Trophoblast cell (in vitro differentiated cells and primary cell): ENCODE measurements around the gene CAMK1D.

Source experiments
- DNase-seq, 2 donors: peaks; one replicate each; pipeline ENCODE4 v3.0.0-alpha.2; 2016
- H2AFZ ChIP-seq: 2 replicates; pipeline ENCODE4 v1.6.1; 2013; ENCODE audit warnings: low read length, moderate library complexity, mild to moderate bottlenecking; ENCODE audit not compliant: insufficient read depth, poor library complexity
- H2AK5ac ChIP-seq: 2 replicates; pipeline ENCODE4 v1.6.1; 2013; ENCODE audit warnings: mild to moderate bottlenecking, low read length
- H2BK120ac ChIP-seq: 2 replicates; pipeline ENCODE4 v1.6.1; 2013; ENCODE audit warnings: low read length, mild to moderate bottlenecking, moderate library complexity; ENCODE audit not compliant: insufficient read depth, poor library complexity
- H2BK12ac ChIP-seq: 2 replicates; pipeline ENCODE4 v1.6.1; 2013; ENCODE audit warnings: mild to moderate bottlenecking, low read length, moderate library complexity
- H2BK5ac ChIP-seq: 2 replicates; pipeline ENCODE4 v1.6.1; 2013; ENCODE audit warnings: low read length, low read depth, moderate library complexity, mild to moderate bottlenecking; ENCODE audit not compliant: poor library complexity
- H3K14ac ChIP-seq: 2 replicates; pipeline ENCODE4 v1.6.1; 2013; ENCODE audit warnings: mild to moderate bottlenecking, low read length
- H3K18ac ChIP-seq: 2 replicates; pipeline ENCODE4 v1.6.1; 2013; ENCODE audit warnings: mild to moderate bottlenecking, low read length
- H3K23ac ChIP-seq: 2 replicates; pipeline ENCODE4 v1.6.1; 2013; ENCODE audit warnings: low read length
- H3K27ac ChIP-seq: 2 replicates; pipeline ENCODE4 v1.5.1; 2013; ENCODE audit warnings: low read depth, mild to moderate bottlenecking, inconsistent platforms, low read length, moderate library complexity
- H3K27me3 ChIP-seq: 2 replicates; pipeline ENCODE4 v1.6.1; 2013; ENCODE audit warnings: inconsistent platforms, mild to moderate bottlenecking, low read length, moderate library complexity; ENCODE audit not compliant: insufficient read depth
- H3K36me3 ChIP-seq, 2 experiments: 1 replicate in 1 of 2; 2 replicates in 1 of 2; pipeline ENCODE4 v1.6.1; 2013; ENCODE audit warnings: low read length in 2 of 2, mild to moderate bottlenecking in 2 of 2, moderate library complexity in 1 of 2; ENCODE audit not compliant: insufficient read depth in 2 of 2, control insufficient read depth in 1 of 2
- H3K4ac ChIP-seq: 2 replicates; pipeline ENCODE4 v1.6.1; 2013; ENCODE audit warnings: low read depth, mild to moderate bottlenecking, low read length, moderate library complexity
- H3K4me1 ChIP-seq, 2 experiments: 1 replicate in 1 of 2; 2 replicates in 1 of 2; pipeline ENCODE4 v1.6.1; 2013; ENCODE audit warnings: low read length in 2 of 2, mild to moderate bottlenecking in 2 of 2, moderate library complexity in 1 of 2; ENCODE audit not compliant: insufficient read depth in 2 of 2, control insufficient read depth in 1 of 2
- H3K4me2 ChIP-seq: 2 replicates; pipeline ENCODE4 v1.6.1; 2013; ENCODE audit warnings: inconsistent platforms, mild to moderate bottlenecking, low read length, moderate library complexity
- H3K4me3 ChIP-seq: 2 replicates; pipeline ENCODE4 v1.5.1; 2013; ENCODE audit warnings: mild to moderate bottlenecking, low read depth, low read length, inconsistent platforms
- H3K79me1 ChIP-seq: one replicate; pipeline ENCODE4 v1.6.1; 2013; ENCODE audit warnings: low read length
- H3K79me2 ChIP-seq: 2 replicates; pipeline ENCODE4 v1.6.1; 2013; ENCODE audit warnings: low read length, mild to moderate bottlenecking; ENCODE audit not compliant: control insufficient read depth, insufficient read depth, poor library complexity
- H3K9ac ChIP-seq: 2 replicates; pipeline ENCODE4 v1.6.1; 2013; ENCODE audit warnings: mild to moderate bottlenecking, low read length
- H3K9me3 ChIP-seq: 2 replicates; pipeline ENCODE4 v1.6.1; 2013; ENCODE audit warnings: low read depth, mild to moderate bottlenecking, control low read depth, inconsistent platforms, low read length; ENCODE audit not compliant: insufficient read depth
- H4K12ac ChIP-seq: 2 replicates; pipeline ENCODE4 v1.6.1; 2013; ENCODE audit warnings: low read depth, mild to moderate bottlenecking, low read length, moderate library complexity
- H4K8ac ChIP-seq: 2 replicates; pipeline ENCODE4 v1.6.1; 2013; ENCODE audit warnings: low read depth, mild to moderate bottlenecking, low read length, moderate library complexity
- H4K91ac ChIP-seq: one replicate; pipeline ENCODE4 v1.6.1; 2013; ENCODE audit warnings: low read depth, mild to moderate bottlenecking, low read length, moderate library complexity
- WGBS: extraction: QIAGEN DNeasy Blood & Tissue Kit; methylation state at CpG from one replicate; pipeline ENCODE4 v1.1.7; 2013; ENCODE audit warnings: missing lambda C conversion rate; ENCODE audit not compliant: insufficient read length, insufficient coverage; ENCODE audit errors: extremely low coverage; 5-methylcytosine and 5-hydroxymethylcytosine counted together

CAMK1D gene

DNA sequence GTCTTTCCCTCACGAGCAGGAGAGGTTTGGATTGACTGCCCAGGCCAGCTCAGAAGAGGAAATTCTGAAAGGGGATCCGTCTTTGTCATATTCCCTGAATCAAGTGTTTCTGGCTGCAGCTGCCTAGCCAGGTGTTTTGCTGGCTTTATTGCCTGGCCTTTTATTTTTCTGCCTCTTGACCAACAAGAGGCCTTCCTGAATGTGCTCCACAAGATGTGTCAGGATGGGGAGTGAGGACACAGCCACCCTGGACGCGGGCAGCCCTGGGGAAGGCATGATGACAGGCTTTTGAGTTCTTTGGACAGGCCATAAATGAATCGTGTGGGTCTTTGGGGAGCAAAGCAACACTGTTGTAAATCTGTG is 163.6 kb downstream of the CAMK1D start:
- Histone ChIP-seq H3K4me2 (no peak overlapping the region), H2BK5ac (no peak overlapping the region)

DNA sequence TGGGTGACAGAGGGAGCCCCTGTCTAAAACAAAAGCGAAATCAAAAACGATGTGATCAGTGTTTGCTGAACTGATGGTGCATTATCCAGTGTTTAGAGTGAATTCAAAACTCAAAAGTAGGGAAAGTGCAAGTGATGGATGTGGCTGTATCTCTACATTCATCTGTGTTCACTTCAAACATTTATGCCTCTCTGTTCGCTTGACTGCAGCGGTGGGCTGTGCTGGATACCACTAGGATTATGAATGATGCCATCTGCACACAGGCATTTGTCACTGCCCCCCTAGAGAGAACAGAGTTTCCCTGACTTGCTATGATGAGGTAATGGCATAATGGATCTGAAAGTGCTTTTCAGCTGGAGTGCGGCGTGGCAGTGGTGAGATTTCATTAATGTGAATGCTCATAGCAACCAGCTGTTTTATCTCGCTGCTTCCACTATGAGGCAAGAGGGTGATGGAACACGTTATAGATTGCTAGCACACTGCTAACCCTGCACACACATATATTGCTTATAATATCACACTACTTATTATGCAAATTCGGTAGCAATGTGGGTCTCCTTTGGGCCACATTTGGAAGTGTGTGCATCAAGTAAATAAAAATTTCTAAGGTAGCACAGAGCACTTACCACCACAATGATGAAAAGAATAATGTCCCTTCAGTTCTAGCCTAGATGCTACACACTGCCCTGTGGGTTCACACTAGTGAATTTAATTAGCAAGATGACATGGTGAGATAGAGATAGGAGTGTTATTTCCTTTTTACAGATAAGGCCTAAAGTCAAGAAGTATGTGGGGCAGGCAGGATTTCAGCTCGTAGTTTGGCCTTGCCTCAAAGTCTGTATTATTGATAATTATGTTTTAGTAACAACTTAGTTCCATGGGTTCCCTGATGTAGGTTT is 164.7 kb downstream of the CAMK1D start:
- H2BK120ac ChIP-seq: no peak overlapping the region
- no peak overlapping the region for H4K8ac ChIP-seq
- no peaks in the 10 kb centered on the region for H3K27me3 ChIP-seq
- H2BK12ac ChIP-seq: no peak overlapping the region
- no peak overlapping the region for H4K12ac ChIP-seq
- no peak overlapping the region for H3K9ac ChIP-seq
- no peak overlapping the region for H3K23ac ChIP-seq
- H3K79me2 ChIP-seq: no peaks in the 10 kb centered on the region
- H2AK5ac ChIP-seq: no peak overlapping the region
- H3K27ac ChIP-seq: no peak overlapping the region
- DNase-seq: no peak
- no CpG with 5 or more reads among the region's 10 CpGs for WGBS
- H3K4me3 ChIP-seq: no peak overlapping the region
- H3K4ac ChIP-seq: no peak overlapping the region
- no peaks in the 10 kb centered on the region for H3K36me3 ChIP-seq
- H2BK5ac ChIP-seq: no peak overlapping the region
- H3K9me3 ChIP-seq: no peaks in the 10 kb centered on the region
- H3K4me1 ChIP-seq: no peaks in the 10 kb centered on the region
- no peak overlapping the region for H4K91ac ChIP-seq
- H3K4me2 ChIP-seq: no peak overlapping the region
- H2AFZ ChIP-seq: no peak overlapping the region
- no peak overlapping the region for H3K14ac ChIP-seq
- H3K79me1 ChIP-seq: no peaks in the 10 kb centered on the region
- H3K18ac ChIP-seq: no peak overlapping the region

More for the DNA sequence above, 163.6 kb downstream of the CAMK1D start:
- Histone ChIP-seq H3K23ac (no peak overlapping the region), H2BK12ac (no peak overlapping the region), H3K4me3 (no peak overlapping the region), H3K27me3 (no peaks in the 10 kb centered on the region), H3K4me1 (no peaks in the 10 kb centered on the region), H2AFZ (no peak overlapping the region), H4K91ac (no peak overlapping the region), H3K79me2 (no peaks in the 10 kb centered on the region), H3K36me3 (no peaks in the 10 kb centered on the region), H3K79me1 (no peaks in the 10 kb centered on the region), H2BK120ac (no peak overlapping the region), H3K14ac (no peak overlapping the region), H3K18ac (no peak overlapping the region), H3K27ac (no peak overlapping the region), H3K4ac (no peak overlapping the region), H3K9me3 (no peaks in the 10 kb centered on the region), H2AK5ac (no peak overlapping the region), H3K9ac (no peak overlapping the region), H4K12ac (no peak overlapping the region), H4K8ac (no peak overlapping the region)
- no CpG with 5 or more reads among the region's 5 CpGs for WGBS
- DNase-seq: no peak

DNA sequence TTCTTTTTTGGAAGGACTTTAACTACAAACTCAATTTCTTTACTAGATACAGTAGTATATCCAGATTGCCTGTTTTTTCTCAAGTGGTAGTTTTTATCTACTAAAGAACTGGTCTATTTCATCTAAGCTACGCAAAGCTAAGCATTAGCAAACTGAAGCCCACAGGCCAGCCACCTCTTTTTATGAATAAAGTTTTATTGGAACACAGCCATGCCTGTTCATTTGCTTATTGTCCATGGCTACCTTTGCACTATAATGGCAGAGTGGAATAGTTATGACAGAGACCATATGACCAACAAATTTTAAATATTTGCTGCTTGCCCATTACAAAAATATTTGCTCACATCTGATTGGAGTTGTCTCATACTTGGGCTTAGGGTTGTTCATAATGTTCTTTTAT is 168.7 kb downstream of the CAMK1D start:
- no peak overlapping the region for H2BK12ac ChIP-seq
- H3K9me3 ChIP-seq: no peaks in the 10 kb centered on the region
- no peak overlapping the region for H2BK120ac ChIP-seq
- no peak overlapping the region for H4K8ac ChIP-seq
- no peak overlapping the region for H4K12ac ChIP-seq
- no peak overlapping the region for H2AK5ac ChIP-seq
- H3K4me3 ChIP-seq: no peak overlapping the region
- no peak overlapping the region for H3K9ac ChIP-seq
- H2BK5ac ChIP-seq: no peak overlapping the region
- no peak overlapping the region for H4K91ac ChIP-seq
- H3K27me3 ChIP-seq: no peaks in the 10 kb centered on the region
- no peaks in the 10 kb centered on the region for H3K79me1 ChIP-seq
- no peak overlapping the region for H2AFZ ChIP-seq
- H3K4ac ChIP-seq: no peak overlapping the region
- no peak for DNase-seq
- H3K79me2 ChIP-seq: no peaks in the 10 kb centered on the region
- H3K14ac ChIP-seq: no peak overlapping the region
- H3K27ac ChIP-seq: no peak overlapping the region
- no peak overlapping the region for H3K23ac ChIP-seq
- no CpG with 5 or more reads among the region's 1 CpG for WGBS
- no peaks in the 10 kb centered on the region for H3K36me3 ChIP-seq
- no peak overlapping the region for H3K4me2 ChIP-seq
- H3K4me1 ChIP-seq: no peaks in the 10 kb centered on the region
- H3K18ac ChIP-seq: no peak overlapping the region

DNA sequence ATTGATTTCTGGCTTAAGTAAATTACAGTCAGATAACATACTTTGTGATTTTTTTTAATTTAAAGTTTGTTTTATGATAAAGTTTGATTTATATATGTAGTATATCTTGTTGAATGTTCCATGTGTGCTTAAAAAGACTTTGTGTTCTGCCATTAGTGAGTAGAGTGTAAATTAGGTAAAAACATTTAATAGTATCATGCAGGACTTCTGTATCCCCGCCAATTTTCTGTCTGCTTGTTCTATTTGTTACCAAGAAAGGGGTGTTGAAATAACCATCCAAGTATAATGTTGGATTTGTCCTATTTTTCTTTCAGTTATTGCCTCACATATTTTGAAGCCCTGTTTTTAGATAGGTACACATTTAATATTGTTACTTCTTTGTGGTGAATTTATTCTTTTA is 172.1 kb downstream of the CAMK1D start:
- Histone ChIP-seq H3K4me2 (no peak overlapping the region), H3K9ac (no peak overlapping the region), H3K27ac (no peak overlapping the region), H2AFZ (no peak overlapping the region), H3K9me3 (no peaks in the 10 kb centered on the region), H2BK5ac (no peak overlapping the region), H4K8ac (no peak overlapping the region), H4K12ac (no peak overlapping the region), H2AK5ac (no peak overlapping the region), H3K4ac (no peak overlapping the region), H3K4me3 (no peak overlapping the region), H2BK12ac (no peak overlapping the region), H3K27me3 (no peaks in the 10 kb centered on the region), H3K18ac (no peak overlapping the region), H3K14ac (no peak overlapping the region), H3K36me3 (no peaks in the 10 kb centered on the region), H2BK120ac (no peak overlapping the region), H3K4me1 (no peaks in the 10 kb centered on the region), H3K23ac (no peak overlapping the region), H3K79me2 (no peaks in the 10 kb centered on the region), H4K91ac (no peak overlapping the region), H3K79me1 (no peaks in the 10 kb centered on the region)
- WGBS: no CpG with 5 or more reads among the region's 1 CpG
- no peak for DNase-seq
